HepG2 (cell line): Measurements from ENCODE around the gene CCL16. TPM values are rescaled to one million over a fixed set of nuclear protein-coding genes. Genes with fewer than 3 reads are reported as not detected.
A peak's percentile ranks its signal among the peaks of the same experiment; 100 is the strongest.

Experiments
- ARNT ChIP-seq: fragments of 450-650 bp; IDR thresholded peaks from 2 replicates; pipeline ENCODE4 v1.6.1; 2017
- HNRNPK ChIP-seq: fragments of 200-400 bp; formaldehyde crosslinking; IDR thresholded peaks from 2 replicates; pipeline ENCODE4 v1.6.1; 2018; ENCODE audit warnings: low read length, low read depth, moderate library complexity, mild to moderate bottlenecking; ENCODE audit not compliant: poor library complexity, severe bottlenecking
- HOXA3 ChIP-seq: sonication (generic); formaldehyde crosslinking; IDR thresholded peaks from 2 replicates; pipeline ENCODE4 v1.5.0; 2020; ENCODE audit warnings: missing genetic modification reagents
- KDM3A ChIP-seq: IDR thresholded peaks from 2 replicates; pipeline ENCODE4 v1.6.1; 2018; ENCODE audit warnings: low read depth, missing compliant biosample characterization
- MED1 ChIP-seq: sonication (generic); formaldehyde crosslinking; IDR thresholded peaks from 2 replicates; pipeline ENCODE4 v1.4.0; 2020; ENCODE audit warnings: missing genetic modification reagents
- MED8 ChIP-seq: sonication (generic); formaldehyde crosslinking; IDR thresholded peaks from 2 replicates; pipeline ENCODE4 v1.8.1; 2023; ENCODE audit warnings: mild to moderate bottlenecking, missing genetic modification reagents; ENCODE audit not compliant: insufficient replicate concordance
- PRDM15 ChIP-seq: sonication (generic); formaldehyde crosslinking; IDR thresholded peaks from 2 replicates; pipeline ENCODE4 v1.4.0; 2020; ENCODE audit warnings: missing genetic modification reagents
- RXRA ChIP-seq: sonication (generic); formaldehyde crosslinking; IDR thresholded peaks from 2 replicates; pipeline ENCODE4 v1.5.1; 2020; ENCODE audit warnings: missing genetic modification reagents
- SPEN ChIP-seq: sonication (generic); formaldehyde crosslinking; IDR thresholded peaks from 2 replicates; pipeline ENCODE4 v1.5.1; 2020; ENCODE audit warnings: low read depth, mild to moderate bottlenecking, missing genetic modification reagents
- ZBTB25 ChIP-seq: IDR thresholded peaks from 2 replicates; pipeline ENCODE4 v1.6.1; 2018; ENCODE audit warnings: missing genetic modification reagents
- ZBTB7B ChIP-seq: sonication (generic); formaldehyde crosslinking; IDR thresholded peaks from 2 replicates; pipeline ENCODE4 v1.4.0; 2020; ENCODE audit warnings: missing genetic modification reagents
- ZNF253 ChIP-seq: sonication (generic); formaldehyde crosslinking; IDR thresholded peaks from 2 replicates; pipeline ENCODE4 v1.8.0; 2022; ENCODE audit warnings: mild to moderate bottlenecking, missing genetic modification reagents, borderline replicate concordance
- ZNF260 ChIP-seq: sonication (generic); formaldehyde crosslinking; IDR thresholded peaks from 2 replicates; pipeline ENCODE4 v1.4.0; 2020; ENCODE audit warnings: missing genetic modification reagents, low read depth, mild to moderate bottlenecking, borderline replicate concordance
- ZNF589 ChIP-seq: sonication (generic); formaldehyde crosslinking; conservative IDR thresholded peaks from 2 replicates; pipeline ENCODE4 v1.8.0; 2022; ENCODE audit warnings: mild to moderate bottlenecking, moderate library complexity, missing genetic modification reagents
- ZNF782 ChIP-seq: sonication (generic); formaldehyde crosslinking; IDR thresholded peaks from 2 replicates; pipeline ENCODE4 v1.4.0; 2020; ENCODE audit warnings: missing genetic modification reagents, mild to moderate bottlenecking, borderline replicate concordance
- ZNF784 ChIP-seq: sonication (generic); formaldehyde crosslinking; IDR thresholded peaks from 2 replicates; pipeline ENCODE4 v1.5.1; 2020; ENCODE audit warnings: missing genetic modification reagents, mild to moderate bottlenecking, borderline replicate concordance
- polyA plus RNA-seq, 8 experiments: library from polyadenylated mRNA; depleted of rRNA in 3 of 8; stranded (reverse) in 7 of 8; unstranded in 1 of 8; fragments of >200 nt; fragmentation: Illumina TruSeq in 4 of 8; extraction: Trizol in 4 of 8; gene quantifications; 2 replicates each; pipeline versions ENCODE4 v1.2.1 to v1.2.3, GENCODE V29; 2011 to 2016; ENCODE audit warnings: low read depth in 4 of 8, missing spikeins in 1 of 8, mixed read lengths in 1 of 8; ENCODE audit not compliant: insufficient read depth in 1 of 8
- total RNA-seq, 5 experiments: library from RNA; depleted of rRNA; stranded (reverse); fragments of >200 nt; fragmentation: Illumina TruSeq; extraction: Trizol; gene quantifications; 2 replicates each; pipeline ENCODE4 v1.2.3, GENCODE V29; 2016; ENCODE audit warnings: low read depth in 1 of 5
- TF ChIP-seq, protein P1 (sequence below): sonication (generic); formaldehyde crosslinking; IDR thresholded peaks from 2 replicates; pipeline ENCODE4 v1.4.0; 2020; ENCODE audit warnings: missing genetic modification reagents
- TF ChIP-seq, protein P2 (sequence below): sonication (generic); formaldehyde crosslinking; IDR thresholded peaks from 2 replicates; pipeline ENCODE4 v1.9.0; 2022; ENCODE audit warnings: missing genetic modification reagents, mild to moderate bottlenecking, borderline replicate concordance

Gene CCL16
- total and polyA plus RNA-seq, 2 of the 13 experiments (the other 11 are each of a cell fraction or from before 2014, with no cell fraction given): 2.0 to 14.7 TPM

DNA sequence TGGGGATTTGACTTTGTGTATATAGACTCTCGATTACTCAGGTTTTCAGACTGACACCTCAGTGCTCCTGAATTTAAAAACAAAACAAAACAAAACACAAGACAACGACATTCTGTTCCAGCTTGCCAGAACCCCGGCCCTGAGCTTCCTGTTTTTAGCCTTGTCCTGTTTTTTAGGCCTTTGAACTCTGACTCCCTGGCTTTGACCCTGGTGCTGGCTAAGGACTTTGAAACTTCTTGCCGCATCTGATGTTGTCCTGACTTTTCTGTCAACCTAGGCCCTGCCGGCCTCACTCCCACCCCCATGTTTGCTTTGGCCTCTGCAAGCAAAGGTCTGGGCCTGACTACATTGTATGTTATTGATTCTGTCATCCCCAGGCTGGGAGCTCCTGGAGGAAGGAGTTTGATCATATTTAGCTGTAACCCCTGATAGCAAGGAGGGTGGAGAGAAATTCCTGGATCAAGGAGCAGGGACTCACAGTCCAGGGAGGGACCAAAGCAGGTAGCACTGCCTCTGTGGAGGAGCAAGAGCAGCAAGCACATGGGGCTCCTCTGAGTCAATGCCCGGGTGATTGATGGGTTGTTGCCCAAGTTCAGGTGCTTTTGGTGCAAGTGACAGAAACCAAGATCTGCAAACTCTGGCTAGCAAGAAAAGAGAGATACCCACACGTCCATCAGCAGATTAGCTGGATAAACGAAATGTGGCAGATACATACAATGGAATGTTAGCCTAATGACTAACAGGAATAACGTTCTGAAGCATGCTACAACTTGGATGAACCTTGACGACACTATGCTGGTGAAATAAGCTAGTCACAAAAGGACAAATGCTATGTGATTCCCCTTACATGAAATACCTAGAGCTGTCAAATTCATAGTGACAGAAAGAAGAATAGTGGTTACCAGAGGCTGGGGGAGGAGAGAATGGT is 7.7 kb downstream of the CCL16 start (continued):
- TF ChIP-seq ZNF782 (CRISPR knock-in tag): no peak
- peak; percentile 89 for TF ChIP-seq PRDM15 (CRISPR knock-in tag)
- peak; percentile 96 for TF ChIP-seq MED1
- TF ChIP-seq SPEN (CRISPR knock-in tag): peak; percentile 93
- peak; percentile 99 for TF ChIP-seq RXRA (CRISPR knock-in tag)
- no peak; the same call in 1 of the 2 replicates for TF ChIP-seq ZNF784
- TF ChIP-seq HOXA3 (CRISPR knock-in tag): peak; percentile 88
- TF ChIP-seq ZNF589: no peak; the same call in 1 of the 2 replicates
- no peak for TF ChIP-seq ARNT
- no peak for TF ChIP-seq ZBTB25
- TF ChIP-seq ZBTB7B (CRISPR knock-in tag): peak; percentile 90
- peak; percentile 76 for TF ChIP-seq KDM3A (CRISPR knock-in tag)
- TF ChIP-seq ZNF253: no peak
- no peak for TF ChIP-seq ZNF260 (CRISPR knock-in tag)
- peak; percentile 93 for TF ChIP-seq MED8 (CRISPR knock-in tag)
- TF ChIP-seq HNRNPK: no peak
- TF ChIP-seq, protein P1, sequence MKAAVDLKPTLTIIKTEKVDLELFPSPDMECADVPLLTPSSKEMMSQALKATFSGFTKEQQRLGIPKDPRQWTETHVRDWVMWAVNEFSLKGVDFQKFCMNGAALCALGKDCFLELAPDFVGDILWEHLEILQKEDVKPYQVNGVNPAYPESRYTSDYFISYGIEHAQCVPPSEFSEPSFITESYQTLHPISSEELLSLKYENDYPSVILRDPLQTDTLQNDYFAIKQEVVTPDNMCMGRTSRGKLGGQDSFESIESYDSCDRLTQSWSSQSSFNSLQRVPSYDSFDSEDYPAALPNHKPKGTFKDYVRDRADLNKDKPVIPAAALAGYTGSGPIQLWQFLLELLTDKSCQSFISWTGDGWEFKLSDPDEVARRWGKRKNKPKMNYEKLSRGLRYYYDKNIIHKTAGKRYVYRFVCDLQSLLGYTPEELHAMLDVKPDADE (CRISPR knock-in tag): no peak
- TF ChIP-seq, protein P2, sequence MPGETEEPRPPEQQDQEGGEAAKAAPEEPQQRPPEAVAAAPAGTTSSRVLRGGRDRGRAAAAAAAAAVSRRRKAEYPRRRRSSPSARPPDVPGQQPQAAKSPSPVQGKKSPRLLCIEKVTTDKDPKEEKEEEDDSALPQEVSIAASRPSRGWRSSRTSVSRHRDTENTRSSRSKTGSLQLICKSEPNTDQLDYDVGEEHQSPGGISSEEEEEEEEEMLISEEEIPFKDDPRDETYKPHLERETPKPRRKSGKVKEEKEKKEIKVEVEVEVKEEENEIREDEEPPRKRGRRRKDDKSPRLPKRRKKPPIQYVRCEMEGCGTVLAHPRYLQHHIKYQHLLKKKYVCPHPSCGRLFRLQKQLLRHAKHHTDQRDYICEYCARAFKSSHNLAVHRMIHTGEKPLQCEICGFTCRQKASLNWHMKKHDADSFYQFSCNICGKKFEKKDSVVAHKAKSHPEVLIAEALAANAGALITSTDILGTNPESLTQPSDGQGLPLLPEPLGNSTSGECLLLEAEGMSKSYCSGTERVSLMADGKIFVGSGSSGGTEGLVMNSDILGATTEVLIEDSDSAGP (CRISPR knock-in tag): peak; percentile 67
